NCI-H1694 (cell line): ENCODE data around the gene MRPL46.
A peak's percentile ranks its signal among the peaks of the same experiment; 100 is the strongest.
"Not testable (repeated sequence)": the region's sequence is repeated elsewhere in the genome, so short reads cannot be mapped to it uniquely, and the experiment has no call there.

Experiments
- DNase-seq: peaks from one replicate; lab custom pipeline; 2025; lab: John Stamatoyannopoulos, UW

MRPL46 gene

DNA sequence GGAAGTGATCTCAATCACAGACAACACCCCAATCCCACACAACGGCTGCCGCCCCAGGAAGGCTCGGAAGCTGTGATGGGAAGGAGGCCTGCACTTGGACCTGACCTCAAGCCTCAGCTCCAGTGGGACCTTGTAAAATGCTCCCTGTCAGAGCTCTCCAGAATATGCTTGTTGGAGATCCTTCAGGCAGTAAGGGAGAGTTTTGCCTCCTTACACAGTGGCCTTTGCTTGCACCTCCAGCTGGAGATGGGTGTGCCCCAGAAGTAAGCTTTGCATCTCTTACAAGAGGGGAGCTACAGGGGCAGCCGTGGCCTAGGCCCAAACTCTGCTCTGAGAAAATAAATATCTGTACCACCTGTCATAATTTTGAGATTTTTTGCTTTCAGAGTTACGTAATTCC, 10.7 kb upstream of the MRPL46 start:
- no peak for DNase-seq

DNA sequence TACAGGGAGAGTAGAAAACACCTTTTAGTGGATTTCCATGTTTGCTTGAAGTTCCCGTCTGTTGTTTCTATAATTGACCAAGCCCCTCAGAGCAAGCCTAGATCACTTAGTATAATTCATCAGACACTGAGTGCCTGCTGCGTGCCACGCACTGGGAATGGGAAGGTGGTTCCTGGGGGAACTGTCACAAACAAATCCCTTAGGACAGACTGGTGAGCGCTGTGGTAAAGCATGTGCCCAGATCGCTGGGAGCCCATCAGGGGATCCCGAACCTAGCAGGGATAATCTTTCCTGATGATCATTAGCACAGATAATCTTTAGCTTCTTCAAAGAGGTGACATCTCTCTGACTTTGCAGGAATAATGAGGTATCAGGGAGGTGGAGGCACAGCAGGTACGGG, 9.9 kb upstream of the MRPL46 start:
- no peak for DNase-seq

DNA sequence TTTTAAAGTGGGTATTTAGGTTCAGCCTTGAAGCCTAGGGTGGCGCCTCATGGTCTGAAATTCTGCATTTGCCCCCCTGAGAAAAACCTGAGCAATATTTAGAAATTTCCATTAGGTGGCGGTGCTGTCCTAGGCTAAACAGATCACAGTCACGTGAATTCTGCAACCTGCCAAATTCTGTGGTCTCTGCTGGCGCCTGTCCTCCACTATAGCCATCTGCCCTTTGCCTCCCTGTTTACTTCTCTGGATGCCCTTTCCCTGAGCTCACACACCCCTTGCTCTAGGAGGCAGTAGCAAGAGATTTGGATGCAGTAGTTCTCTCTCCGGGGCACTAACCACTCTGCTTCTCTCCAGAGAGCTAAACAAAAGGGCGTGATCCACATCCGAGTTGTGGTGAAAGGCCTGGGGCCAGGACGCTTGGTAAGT, 9.5 kb upstream of the MRPL46 start:
- peak; percentile 77 for DNase-seq

DNA sequence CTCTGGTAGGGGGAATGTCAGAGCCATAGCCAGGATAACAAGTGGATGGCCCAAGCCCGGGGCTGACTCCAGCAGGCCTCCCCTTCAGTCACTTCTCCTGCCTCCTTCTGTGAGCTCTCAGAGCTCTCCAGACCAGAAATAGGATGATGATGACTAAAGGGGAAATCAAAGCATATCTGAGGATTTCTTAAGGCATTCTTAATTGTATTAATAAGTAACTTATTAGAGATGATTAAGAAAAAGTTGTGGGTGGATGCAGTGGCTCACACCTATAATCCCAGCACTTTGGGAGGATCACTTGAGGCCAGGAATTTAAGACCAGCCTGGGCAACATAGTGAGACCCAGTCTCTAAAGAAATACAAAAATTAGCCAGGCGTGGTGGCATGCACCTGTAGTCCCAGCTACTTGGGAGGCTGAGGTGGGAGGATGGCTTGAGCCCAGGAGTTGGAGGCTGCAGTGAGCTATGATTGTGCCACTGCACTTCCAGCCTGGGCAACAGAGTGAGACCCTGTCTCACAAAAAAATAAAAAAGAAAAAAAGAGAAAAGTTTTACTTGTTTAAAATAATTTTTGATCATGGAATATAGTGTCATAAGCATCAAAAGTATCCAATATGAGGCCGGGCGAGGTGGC, 6.6 kb upstream of the MRPL46 start:
- not testable (repeated sequence) for DNase-seq

DNA sequence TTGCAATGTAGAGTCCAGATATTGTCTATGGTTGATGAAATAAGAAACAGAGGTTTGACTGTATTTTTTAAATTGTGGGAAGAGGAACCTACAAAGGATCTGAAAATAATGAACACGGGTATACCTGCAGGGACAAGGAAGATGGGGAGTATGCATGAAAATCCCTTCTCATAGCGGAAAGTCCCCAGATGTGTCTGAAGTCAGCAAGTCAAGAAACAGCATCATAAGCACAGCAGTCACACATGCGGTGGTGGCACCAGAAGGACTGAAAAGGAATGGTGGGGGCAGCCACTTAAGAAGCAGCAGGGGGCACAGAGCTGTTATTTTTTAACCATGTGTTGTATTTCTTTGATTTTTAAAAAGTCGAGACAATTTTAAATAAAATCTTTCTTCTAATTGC, 5.0 kb upstream of the MRPL46 start:
- DNase-seq, result no peak

DNA sequence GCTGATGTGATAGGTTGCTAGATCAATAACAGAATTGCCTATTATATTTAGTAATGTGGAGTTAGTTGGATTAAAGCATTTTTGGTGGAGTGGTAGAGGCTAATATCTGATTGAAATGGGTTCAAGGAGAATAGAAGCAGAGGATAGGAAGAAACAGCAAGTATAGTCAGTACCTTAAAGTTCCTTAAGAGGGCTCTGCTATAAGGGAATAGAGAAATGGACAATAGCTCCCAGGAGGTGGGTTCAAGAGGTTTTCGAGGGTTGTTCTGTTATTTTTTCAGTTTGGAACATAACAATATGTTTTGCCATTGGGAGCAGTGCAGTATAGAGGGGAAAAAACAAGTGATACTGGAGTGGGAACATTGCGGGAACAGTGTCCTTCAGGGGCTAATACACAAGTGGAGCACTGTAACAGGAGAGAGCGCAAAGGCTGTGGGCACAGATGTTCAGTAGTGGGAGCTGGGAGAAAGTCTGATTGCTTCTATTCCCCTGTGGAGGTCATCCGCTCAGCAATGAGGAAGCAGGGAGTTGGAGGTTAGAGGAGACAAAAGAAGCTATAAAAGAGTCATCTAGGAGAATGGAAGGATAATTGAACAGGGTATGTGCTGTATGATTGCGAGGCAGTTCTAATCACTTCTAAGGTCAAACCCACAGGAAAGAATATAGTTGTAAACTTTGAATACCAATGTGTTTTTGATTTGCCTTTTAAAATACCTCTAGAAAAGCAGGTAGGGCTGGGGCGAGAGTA, 3.6 kb upstream of the MRPL46 start:
- DNase-seq, result no peak

DNA sequence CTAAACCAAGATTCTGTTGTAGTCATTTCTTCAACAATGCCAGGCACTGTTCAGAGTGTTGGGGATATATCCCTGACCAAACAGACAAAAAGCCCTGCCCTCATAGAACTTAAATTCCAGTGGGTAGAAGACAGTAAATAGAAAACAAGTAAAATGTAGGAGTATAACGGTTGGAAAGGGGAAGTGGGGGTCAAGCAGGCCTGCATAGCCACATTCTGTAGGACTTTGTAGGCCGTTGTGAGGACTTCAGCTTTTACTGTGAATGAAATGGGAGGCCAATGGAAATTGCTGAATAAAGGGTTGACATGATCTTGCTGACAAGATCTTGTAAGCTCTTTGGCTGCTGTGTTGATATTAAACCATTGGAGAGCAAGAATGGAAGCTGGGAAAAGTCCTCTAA, 2.1 kb upstream of the MRPL46 start:
- no peak for DNase-seq

DNA sequence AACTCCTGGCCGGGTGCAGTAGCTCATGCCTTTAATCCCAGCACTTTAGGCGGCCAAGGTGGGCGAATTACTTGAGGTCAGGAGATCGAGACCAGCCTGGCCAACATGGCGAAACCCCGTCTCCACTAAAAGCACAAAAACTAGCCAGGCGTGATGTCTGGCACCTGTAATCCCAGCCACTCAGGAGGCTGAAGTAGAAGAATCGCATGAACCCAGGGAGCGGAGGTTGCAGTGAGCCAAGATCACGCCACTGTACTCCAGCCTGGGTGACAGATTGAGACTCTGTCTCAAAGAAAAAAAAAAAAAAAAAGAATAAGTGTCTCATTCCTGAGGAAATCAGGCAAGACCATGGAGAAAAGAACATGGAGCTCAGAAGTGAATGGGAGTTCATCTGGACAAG, 1.5 kb upstream of the MRPL46 start:
- DNase-seq, result not testable (repeated sequence)

DNA sequence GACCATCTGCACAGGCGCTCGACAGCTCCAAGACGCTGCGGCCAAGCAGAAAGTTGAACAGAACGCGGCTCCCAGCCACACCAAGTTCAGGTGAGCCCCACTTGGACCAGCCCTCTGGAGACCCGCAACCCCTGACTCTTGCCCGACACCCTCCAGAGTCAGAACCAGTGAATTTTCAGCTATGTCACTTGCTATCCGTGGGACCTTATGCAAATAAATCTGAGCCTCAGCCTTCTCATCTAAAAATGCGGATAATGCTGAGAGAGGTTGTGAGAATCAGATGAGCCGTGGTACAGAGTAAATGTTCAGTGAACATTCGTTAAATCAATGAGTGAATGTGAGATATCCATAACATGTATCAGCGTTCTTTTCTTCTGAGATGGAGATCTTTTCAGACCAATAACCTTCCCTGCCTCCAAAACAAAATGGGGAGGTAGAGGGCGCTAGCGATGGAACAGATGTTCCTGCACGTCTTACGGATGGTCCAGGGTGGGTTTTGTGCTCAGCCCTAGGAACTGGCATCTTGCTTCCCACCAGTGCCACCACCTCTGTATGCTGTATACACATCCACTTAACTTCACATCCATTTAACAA, 844 bp upstream of the MRPL46 start:
- DNase-seq, result no peak

DNA sequence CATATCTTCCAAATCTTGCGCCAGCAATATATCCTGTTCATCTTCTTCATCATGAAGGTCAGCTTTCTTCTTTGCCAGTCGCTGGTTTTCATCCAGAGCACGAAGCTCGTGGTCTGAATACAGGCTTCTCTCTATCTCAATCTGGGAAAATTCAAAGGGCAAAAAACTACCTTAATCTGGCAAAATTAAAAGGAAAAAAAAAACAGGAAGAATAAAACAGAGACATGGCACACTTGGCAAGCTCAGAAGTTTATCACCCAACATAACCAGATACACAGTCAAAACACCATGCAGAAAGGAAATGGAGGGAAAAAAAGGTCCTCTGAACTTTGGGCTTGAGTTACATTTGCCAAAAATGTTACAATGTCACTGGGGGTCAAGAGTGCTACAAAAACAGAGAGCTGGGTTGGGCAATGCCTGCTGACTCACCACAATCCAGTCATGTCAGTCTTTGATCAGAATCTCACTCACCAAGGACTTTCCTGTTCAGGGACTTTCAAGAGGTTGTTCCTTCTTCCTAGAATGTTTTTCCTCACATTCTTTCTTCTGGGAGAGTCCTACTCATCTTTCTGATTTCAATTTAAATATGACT, 1.5 kb downstream of the MRPL46 start:
- DNase-seq, result no peak

DNA sequence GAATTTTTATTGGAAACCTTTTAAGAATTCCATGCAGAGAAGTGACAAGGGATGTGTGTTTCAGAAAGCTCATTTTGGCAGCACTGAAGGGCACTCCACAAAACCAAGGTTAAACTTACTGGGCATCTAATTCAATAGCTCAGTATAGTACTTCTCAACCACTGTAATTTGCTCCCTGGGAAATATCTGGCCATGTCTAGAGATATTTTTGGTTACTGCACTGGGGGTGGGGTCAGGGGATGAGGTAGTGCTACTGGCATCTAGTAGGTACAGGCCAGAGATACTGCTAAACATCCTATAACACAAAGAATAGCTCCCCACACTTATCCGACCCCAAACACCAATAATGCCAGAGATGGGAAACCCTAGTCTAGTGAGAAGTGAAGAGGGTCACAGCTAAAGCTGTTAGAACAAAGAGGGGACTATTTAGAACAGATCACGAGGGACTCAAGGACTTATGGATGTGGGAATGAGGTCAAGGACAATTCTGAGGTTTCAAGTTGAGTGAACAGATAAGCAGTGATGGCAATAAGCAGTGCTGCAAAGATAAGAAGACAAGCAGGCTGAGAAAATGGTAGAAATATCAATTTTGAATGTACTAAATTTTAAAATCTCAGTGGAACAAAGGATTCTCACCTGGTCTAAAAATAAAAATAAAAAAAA, 3.2 kb downstream of the MRPL46 start:
- DNase-seq, result no peak

DNA sequence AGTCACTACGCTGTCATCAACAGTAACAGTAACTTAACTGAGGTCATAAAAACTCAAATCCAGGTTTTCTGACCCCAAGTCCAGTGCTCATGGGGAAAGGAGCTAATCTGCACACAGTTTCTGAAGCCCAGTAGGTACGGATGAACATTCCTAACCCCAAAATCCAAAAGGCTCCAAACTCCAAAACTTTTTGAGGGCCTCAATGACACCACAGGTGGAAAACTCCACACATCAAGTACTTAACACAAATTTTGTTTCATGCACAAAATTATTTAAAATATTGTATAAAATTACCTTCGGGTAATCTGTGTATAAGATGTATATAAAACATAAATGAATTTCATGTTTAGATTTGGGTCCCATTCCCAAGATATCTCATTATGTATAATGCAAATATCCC, 10.5 kb downstream of the MRPL46 start:
- DNase-seq, result no peak

DNA sequence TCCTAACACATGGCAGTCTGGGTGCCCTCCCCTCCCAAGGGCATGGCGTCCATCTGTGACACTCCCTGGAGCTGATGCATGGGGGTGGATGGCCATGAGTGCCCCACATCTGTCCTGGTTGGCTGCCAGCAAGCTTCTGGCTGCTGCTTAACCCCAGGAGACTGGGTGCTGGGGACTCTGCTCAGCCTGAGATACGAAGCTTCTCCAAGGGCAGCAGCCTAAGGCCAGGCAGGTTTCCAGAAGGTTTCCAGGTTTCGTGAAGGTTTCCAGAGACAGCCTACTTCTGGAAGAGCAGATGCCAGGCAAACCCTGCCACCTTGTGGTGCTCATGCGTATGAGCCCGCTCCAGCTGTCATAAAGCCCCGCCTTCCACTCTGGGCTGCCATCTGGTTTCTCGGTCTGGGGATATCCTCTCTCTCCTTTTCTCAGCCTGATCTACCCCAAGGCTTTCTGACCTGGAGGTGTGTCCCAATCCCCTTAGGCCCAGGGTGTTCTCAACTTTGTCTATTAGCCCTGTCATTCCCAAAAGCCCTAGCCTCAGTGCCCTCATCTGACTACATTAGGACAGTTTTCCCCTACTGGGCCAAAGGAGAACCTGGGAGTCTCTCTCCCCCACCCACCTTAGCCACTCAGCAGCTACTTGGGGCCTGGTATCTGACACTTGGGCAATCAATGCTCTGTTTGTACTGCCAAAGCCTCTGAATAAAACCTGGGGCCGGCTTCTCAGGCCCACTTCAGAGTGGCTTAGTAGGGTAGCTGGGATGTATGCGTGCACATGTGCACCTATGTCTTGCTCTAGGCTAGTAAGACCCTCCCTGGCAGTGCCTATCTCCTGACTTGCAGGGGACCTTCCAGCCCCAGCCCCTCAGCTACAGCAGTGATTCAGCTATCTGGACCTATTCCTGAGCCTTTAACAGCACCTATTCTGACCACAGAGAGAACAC, 12.0 kb downstream of the MRPL46 start:
- DNase-seq, result peak; percentile 85

DNA sequence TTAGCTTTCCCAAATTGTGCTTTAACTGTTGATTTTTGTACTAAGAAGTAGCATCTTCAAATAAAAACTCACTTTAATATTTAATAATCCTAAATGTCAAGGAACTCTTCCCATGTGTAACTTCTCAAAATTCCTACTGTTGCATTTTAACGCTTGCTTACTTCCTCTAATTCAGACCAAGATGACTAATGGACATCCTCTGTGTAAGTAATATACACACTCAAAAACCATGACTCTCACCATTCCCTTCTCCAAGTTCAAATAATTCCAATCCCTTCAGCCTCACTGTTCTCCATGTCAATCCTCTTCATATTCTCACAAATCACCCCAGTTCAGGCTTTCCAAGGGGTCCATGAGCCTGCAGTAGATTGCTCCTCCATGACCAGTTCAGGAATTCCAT, 13.0 kb downstream of the MRPL46 start:
- no peak for DNase-seq

DNA sequence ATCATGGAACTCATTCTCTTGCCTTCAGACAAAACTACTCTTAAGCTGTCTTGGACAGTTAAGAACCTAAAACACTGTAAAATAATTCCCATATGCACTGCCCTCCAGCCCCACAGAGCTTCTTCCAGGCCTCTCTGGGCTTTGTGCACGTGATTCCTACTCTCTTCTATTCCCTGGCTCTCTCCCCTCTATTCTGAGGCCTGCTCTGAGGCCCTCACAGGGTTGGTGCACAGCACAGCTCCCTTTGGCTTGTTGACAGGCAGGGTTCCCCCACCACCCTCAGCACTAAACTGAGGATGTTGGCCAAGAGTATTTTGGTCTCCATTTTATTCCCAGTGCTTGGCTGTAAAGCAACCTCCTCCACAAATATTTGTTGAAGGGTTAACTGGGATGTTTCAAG, 13.5 kb downstream of the MRPL46 start:
- no peak for DNase-seq

DNA sequence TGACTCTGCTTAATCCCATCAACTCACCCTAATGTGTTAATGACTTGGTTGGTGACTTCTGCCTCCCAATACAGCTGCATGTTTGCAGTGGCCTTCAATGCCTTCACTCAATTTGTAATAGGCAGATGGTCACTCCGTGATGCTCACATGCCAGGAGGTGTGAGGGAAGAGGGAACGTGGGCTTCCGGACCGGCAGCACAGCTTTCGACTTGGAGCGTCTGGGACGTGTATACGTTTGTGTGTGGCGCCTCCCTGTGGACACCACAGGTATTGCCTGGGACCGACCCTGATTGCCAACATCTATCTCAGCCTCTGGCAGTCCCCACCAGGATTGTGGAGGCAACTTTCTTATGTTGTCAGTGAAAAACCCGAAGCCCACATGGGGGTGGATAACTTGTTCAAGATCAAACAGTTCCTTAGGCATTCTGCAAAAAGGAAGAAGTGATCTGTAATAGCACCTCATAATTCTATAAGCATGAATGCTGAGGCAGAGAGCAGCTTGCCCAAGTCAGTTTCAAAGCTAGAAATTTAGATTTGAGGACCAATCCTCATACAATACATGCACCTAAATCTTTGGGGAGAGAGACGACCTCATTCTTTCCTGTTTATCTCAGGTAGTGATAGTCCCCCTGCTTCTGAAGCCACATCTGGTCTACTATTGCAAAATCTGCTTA, 16.9 kb downstream of the MRPL46 start:
- DNase-seq, result peak; percentile 68

DNA sequence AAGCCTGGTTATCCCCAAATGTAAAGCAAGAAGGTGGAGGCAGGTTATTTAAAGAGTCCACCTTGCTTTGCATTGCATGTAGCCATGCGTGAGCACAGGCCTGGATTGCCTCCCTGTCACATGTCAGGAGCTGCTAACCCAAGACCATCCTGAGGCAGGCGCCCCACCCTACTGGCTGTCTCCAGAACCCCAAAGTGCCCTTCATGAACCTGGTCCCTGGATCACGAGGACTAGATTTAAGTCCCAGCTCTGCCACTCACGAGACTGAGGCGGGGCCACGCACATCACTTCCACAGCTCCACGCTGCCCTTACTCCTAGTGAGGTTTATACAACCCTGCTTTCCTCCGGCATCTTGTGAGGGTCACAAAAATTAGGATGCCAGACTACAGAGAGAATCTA, 17.6 kb downstream of the MRPL46 start:
- no peak for DNase-seq

DNA sequence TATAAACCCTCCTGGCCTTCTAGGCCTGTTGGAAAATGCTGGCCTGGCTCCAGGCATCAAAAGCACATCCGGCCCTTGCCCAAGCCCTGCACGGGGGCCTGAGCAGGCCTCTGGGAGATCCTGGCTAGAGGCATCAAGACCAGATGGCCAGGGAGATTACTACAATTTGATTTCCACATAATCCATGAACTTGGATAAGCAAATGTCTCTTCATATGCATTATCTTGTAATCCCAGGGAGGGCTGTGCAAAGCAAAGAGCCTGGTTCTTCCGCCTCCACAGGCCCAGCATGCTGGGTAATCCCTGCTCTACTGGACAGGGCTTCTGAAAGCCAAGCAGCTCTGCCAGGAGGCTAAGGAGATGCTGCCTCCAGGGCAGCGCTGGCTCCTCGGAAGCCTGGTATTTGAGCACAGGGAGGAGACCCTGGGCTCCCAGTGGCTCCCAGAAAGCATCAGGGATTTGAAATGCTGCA, 18.2 kb downstream of the MRPL46 start:
- DNase-seq, result no peak

DNA sequence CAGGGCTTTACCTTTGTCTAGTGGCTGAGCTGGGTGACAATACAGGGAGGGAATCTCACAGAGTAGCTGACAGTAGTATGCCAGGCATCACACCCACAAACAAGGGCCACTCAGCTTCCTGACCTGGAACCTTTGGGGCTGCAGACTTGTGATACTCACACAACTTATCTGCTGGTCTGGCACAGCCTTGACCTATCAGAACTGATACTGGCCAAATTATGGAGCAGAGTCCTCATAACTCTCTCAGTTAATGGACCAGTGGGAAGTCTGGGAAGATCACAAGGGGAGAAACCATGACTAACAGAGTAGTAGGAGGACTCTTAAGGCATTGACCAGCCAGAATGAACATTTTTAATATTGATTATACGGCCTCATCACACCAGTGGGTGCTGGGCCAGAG, 19.4 kb downstream of the MRPL46 start:
- DNase-seq, result no peak

DNA sequence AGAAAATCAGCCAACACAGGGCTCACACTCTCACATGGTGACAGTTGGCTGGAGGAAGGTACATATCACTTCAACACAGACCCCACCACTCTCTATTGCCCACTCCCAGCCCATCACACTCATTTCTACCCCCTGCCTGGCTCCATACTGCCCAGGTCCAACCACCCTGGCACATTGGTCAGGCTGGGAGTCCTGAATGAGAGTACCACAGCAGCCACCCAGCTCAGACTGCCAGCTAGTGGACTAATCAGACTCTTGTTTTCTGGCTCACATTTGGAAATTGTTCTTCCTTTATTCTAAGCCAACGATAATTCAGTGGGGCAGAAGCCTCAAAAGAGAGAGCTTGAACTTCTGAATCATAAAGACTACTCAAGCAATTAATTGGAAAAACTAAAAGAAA, 20.0 kb downstream of the MRPL46 start:
- no peak for DNase-seq
